Pancreas (tissue), 10 donors: ENCODE data around the gene CNGA3. TPM values are rescaled to one million over a fixed set of nuclear protein-coding genes. Genes with fewer than 3 reads are reported as not detected.

Source experiments
- ATAC-seq, 4 donors: fragments of 200-7000 bp; cut with Tn5 transposase; one replicate each; pipeline versions ENCODE4 v1.8.0 to v1.9.1; 2020; ENCODE audit warnings: mild to moderate bottlenecking in 4 of 4, moderate library complexity in 4 of 4
- DNase-seq, 6 donors: peaks; one replicate each; pipeline ENCODE4 v3.0.0-alpha.2; 2020
- FAIRE-seq: peaks from 2 replicates; lab custom pipeline; 2012; peaks lifted over from hg19 to GRCh38; lab: Jason Lieb, UNC
- H3K27ac ChIP-seq, 4 donors: fragments of 200-600 bp; sonication (generic); 1 replicate in 3 of 4; 2 replicates in 1 of 4; pipeline versions ENCODE4 v1.5.0 to v1.8.0; 2020
- H3K27me3 ChIP-seq, 4 donors: fragments of 200-600 bp; one replicate each; pipeline ENCODE4 v1.8.0; 2021
- H3K36me3 ChIP-seq, 3 donors: fragments of 200-600 bp; sonication (generic) in 1 of 3; one replicate each; pipeline versions ENCODE4 v1.5.0 to v1.8.0; 2020 to 2021
- H3K4me1 ChIP-seq, 3 donors: fragments of 200-600 bp; one replicate each; pipeline ENCODE4 v1.8.0; 2021
- H3K4me3 ChIP-seq, 4 donors: fragments of 200-600 bp; sonication (generic) in 2 of 4; one replicate each; pipeline versions ENCODE4 v1.5.0 to v1.8.0; 2020 to 2021
- H3K9me3 ChIP-seq, 4 donors: fragments of 200-600 bp; one replicate each; pipeline ENCODE4 v1.8.0; 2021
- CTCF ChIP-seq, 4 donors: fragments of 200-600 bp; sonication (generic) in 3 of 4; IDR thresholded peaks; one replicate each; pipeline versions ENCODE4 v1.5.0 to v1.8.0; 2021; ENCODE audit warnings: antibody characterized with exemption in 4 of 4
- WGBS, 2 donors: extraction: QIAGEN DNeasy Blood & Tissue Kit; methylation state at CpG; one replicate each; pipeline ENCODE4 v1.1.7; 2013; 5-methylcytosine and 5-hydroxymethylcytosine counted together
- intact Hi-C, 3 donors: fragments of 100-400 bp; cut with DNase I; formaldehyde crosslinking; loops; one replicate each; pipeline versions ENCODE4 v1.11.1 to v1.14.2; 2022
- polyA plus RNA-seq, 2 donors: library from polyadenylated mRNA; stranded (reverse); fragments of 200-250 nt; gene quantifications; one replicate each; pipeline ENCODE4 v1.2.3, GENCODE V29; 2013
- total RNA-seq, 6 donors: library from RNA; stranded (reverse); fragmentation: NEBNext Ultra II Directional in 4 of 6; extraction: Animal tissue kit (Norgen Biotek cat#: 25700) in 4 of 6; gene quantifications; one replicate each; pipeline versions ENCODE4 v1.2.1 to v1.2.4, GENCODE V29; 2021 to 2023
- donor health status: healthy with polysubstance abuse.
- donor health status: DM: no; HTN: no; CAD: no; lungs with moderate emphysema.
- donor health status: DM: no; HTN: no; CAD: no.
- donor health status: control.
- donor health status: control.
- donor health status: Bipolar disorder and iron deficiency.
- donor health status: DM: yes; HTN: yes; CAD: no.
- donor health status: DM: no; HTN: no; CAD: no.
- donor health status: DM: no; HTN: no; CAD: no.
- donor health status: DM: yes; HTN: yes; CAD: no.

The CNGA3 gene
- total RNA-seq = under 1 TPM; 0.09 to 0.59 (median 0.25) TPM
- polyA plus RNA-seq = 1 to 10 TPM in 1 of 2 donors, under 1 TPM in 1; 0.23 to 1.5 TPM

- H3K4me1 ChIP-seq = no peaks in the 10 kb centered on the region
- 2 to 5% methylated on average over 56 to 72 of the region's 72 CpGs for WGBS, 2 donors
- no peak within 1 kb of the TSS for H3K27ac ChIP-seq
- peak in 4 of 6 donors; percentile 16 to 71 (median 38) for DNase-seq
- no peak for FAIRE-seq
- peaks cover 0 to 20% (median 2%) of the 10 kb centered on the region in 4 donors for H3K27me3 ChIP-seq
- TF ChIP-seq CTCF (IDR thresholded peaks at IDR 0.05) = no peak
- no peaks in the 10 kb centered on the region for H3K9me3 ChIP-seq
- peak within 1 kb of the TSS in 1 of 4 donors; percentile 33 for H3K4me3 ChIP-seq
- intact Hi-C loops = no loop called here
- H3K36me3 ChIP-seq = no peaks in the 10 kb centered on the region
- peak in 3 of 4 donors; percentile 60 to 86 (median 69) for ATAC-seq
Measured at GRCh38 chr2:98346311-98347236, at the start of gene CNGA3. Gene CNGA3 (plus strand): TSS chr2:98346456. CDS start chr2:98369976, 23,520 bp downstream.

GRCh38 chr2:98297817-98298682 is 48.2 kb upstream of the CNGA3 start:
- Histone ChIP-seq H3K9me3 (no peaks in the 10 kb centered on the region), H3K4me3 (no peak overlapping the region), H3K4me1 (peaks cover 0 to 7% (median 5%) of the 10 kb centered on the region in 3 donors), H3K36me3 (no peaks in the 10 kb centered on the region), H3K27me3 (no peaks in the 10 kb centered on the region), H3K27ac (no peak overlapping the region)
- WGBS, 2 donors = 52 to 59% methylated on average over 12 of the region's 12 CpGs
- TF ChIP-seq CTCF (IDR thresholded peaks at IDR 0.05) = no peak
- intact Hi-C loops = no loop called here
- ATAC-seq (no peak), FAIRE-seq (no peak), DNase-seq (no peak)

- H3K36me3 ChIP-seq = no peaks in the 10 kb centered on the region
- ATAC-seq (no peak), DNase-seq (no peak), FAIRE-seq (no peak)
- WGBS, 2 donors = 58 to 72% methylated on average over 6 of the region's 6 CpGs
- no peak overlapping the region for H3K4me3 ChIP-seq
- peaks cover 0 to 7% (median 5%) of the 10 kb centered on the region in 3 donors for H3K4me1 ChIP-seq
- no peak overlapping the region for H3K27ac ChIP-seq
- TF ChIP-seq CTCF (IDR thresholded peaks at IDR 0.05) = no peak
- intact Hi-C loops = no loop called here
- no peaks in the 10 kb centered on the region for H3K27me3 ChIP-seq
- no peaks in the 10 kb centered on the region for H3K9me3 ChIP-seq
Measured at GRCh38 chr2:98298683-98299164, 47.5 kb upstream of the CNGA3 start.

GRCh38 chr2:98299211-98299905 is 46.9 kb upstream of the CNGA3 start:
- WGBS, 2 donors = 73 to 81% methylated on average over 8 of the region's 8 CpGs
- no peaks in the 10 kb centered on the region for H3K9me3 ChIP-seq
- no peaks in the 10 kb centered on the region for H3K27me3 ChIP-seq
- DNase-seq = no peak
- H3K27ac ChIP-seq = no peak overlapping the region
- no peak for ATAC-seq
- no peaks in the 10 kb centered on the region for H3K36me3 ChIP-seq
- intact Hi-C loops = no loop called here
- no peak for FAIRE-seq
- no peak overlapping the region for H3K4me3 ChIP-seq
- TF ChIP-seq CTCF (IDR thresholded peaks at IDR 0.05) = no peak
- peaks cover 0 to 7% (median 5%) of the 10 kb centered on the region in 3 donors for H3K4me1 ChIP-seq
